ENCODE results near the gene SYT9.

SYT9 gene

DNA sequence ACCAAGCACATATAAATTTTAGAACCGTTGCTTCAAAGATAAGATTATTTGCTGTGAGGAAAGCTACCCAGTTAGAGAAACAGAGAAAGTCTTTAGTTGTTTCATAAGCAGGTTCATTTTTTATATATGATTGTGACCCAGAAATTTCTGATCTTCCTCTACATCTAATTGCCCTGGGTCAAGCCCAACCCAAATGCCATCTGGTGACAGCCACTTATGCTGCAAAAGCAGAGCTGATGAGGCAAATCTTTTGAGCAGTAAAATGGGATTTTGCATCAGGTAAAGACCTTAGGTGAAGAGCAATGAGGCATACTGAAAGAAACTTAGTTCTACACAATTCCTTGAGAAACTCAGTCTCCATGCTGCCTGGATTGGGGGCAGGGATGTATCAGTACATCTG lies 28.0 kb downstream of the SYT9 start:
- TF ChIP-seq SIN3A (IDR thresholded peaks at IDR 0.05; ENCODE audit: borderline replicate concordance, insufficient read depth, low read length) (no peak), TAF1 (IDR thresholded peaks at IDR 0.05; ENCODE audit: borderline replicate concordance, insufficient read depth, low read length) (no peak), FOXP2 (optimal IDR thresholded peaks at IDR 0.05; ENCODE audit: borderline replicate concordance, extremely low read depth, extremely low read length, insufficient read depth) (no peak), POLR2AphosphoS5 (IDR thresholded peaks at IDR 0.05; ENCODE audit: low read depth, low read length) (no peak)
- TF ChIP-seq, protein P1, sequence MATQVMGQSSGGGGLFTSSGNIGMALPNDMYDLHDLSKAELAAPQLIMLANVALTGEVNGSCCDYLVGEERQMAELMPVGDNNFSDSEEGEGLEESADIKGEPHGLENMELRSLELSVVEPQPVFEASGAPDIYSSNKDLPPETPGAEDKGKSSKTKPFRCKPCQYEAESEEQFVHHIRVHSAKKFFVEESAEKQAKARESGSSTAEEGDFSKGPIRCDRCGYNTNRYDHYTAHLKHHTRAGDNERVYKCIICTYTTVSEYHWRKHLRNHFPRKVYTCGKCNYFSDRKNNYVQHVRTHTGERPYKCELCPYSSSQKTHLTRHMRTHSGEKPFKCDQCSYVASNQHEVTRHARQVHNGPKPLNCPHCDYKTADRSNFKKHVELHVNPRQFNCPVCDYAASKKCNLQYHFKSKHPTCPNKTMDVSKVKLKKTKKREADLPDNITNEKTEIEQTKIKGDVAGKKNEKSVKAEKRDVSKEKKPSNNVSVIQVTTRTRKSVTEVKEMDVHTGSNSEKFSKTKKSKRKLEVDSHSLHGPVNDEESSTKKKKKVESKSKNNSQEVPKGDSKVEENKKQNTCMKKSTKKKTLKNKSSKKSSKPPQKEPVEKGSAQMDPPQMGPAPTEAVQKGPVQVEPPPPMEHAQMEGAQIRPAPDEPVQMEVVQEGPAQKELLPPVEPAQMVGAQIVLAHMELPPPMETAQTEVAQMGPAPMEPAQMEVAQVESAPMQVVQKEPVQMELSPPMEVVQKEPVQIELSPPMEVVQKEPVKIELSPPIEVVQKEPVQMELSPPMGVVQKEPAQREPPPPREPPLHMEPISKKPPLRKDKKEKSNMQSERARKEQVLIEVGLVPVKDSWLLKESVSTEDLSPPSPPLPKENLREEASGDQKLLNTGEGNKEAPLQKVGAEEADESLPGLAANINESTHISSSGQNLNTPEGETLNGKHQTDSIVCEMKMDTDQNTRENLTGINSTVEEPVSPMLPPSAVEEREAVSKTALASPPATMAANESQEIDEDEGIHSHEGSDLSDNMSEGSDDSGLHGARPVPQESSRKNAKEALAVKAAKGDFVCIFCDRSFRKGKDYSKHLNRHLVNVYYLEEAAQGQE (IDR thresholded peaks at IDR 0.05; ENCODE audit: insufficient read depth in 1 of 2, low read depth in 2 of 2, low read length in 2 of 2): no peak

DNA sequence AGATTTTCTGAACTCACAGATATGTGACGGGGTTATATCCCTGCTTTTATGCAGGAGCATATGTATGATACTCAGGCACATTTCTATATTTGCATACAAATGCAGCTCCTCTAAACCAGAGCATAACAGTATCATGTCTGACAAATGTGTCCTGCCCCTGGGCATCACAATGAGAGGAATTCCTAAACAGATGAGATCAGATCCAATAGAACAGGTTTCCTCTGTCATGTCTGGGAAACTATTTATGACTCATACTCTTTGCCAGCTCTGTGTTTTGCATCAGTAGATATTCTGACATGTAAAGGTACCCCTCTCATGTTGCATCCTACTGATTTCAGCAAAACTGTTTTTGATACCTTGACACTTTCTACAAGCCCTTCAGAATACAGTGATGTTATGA lies 29.4 kb downstream of the SYT9 start:
- TF ChIP-seq TAF1 (IDR thresholded peaks at IDR 0.05; ENCODE audit: borderline replicate concordance, insufficient read depth, low read length) (no peak), POLR2AphosphoS5 (IDR thresholded peaks at IDR 0.05; ENCODE audit: low read depth, low read length) (no peak), SIN3A (IDR thresholded peaks at IDR 0.05; ENCODE audit: borderline replicate concordance, insufficient read depth, low read length) (no peak), FOXP2 (optimal IDR thresholded peaks at IDR 0.05; ENCODE audit: borderline replicate concordance, extremely low read depth, extremely low read length, insufficient read depth) (no peak)
- TF ChIP-seq, protein P1 (IDR thresholded peaks at IDR 0.05; ENCODE audit: insufficient read depth in 1 of 2, low read depth in 2 of 2, low read length in 2 of 2): no peak

DNA sequence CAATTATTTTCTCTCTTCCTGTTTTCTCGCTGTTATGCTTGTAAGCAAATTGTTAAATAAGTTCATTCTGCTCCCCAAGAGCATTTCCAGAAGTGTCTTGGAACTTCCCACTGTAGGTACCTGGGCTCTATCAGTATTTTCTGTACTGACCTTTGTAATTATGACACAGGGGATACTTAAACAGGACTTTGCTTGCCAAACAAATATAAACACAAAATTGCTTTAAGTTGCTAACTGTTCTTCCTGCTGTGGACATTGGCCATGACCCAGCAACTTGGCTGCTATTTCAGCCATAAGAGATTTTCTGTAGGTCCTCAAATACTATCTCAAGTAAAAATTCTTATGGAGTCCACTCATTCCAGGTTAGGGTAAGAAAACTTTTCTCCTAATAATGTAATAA lies 30.1 kb downstream of the SYT9 start:
- TF ChIP-seq SIN3A (IDR thresholded peaks at IDR 0.05; ENCODE audit: borderline replicate concordance, insufficient read depth, low read length) (no peak), FOXP2 (optimal IDR thresholded peaks at IDR 0.05; ENCODE audit: borderline replicate concordance, extremely low read depth, extremely low read length, insufficient read depth) (no peak), POLR2AphosphoS5 (IDR thresholded peaks at IDR 0.05; ENCODE audit: low read depth, low read length) (no peak), TAF1 (IDR thresholded peaks at IDR 0.05; ENCODE audit: borderline replicate concordance, insufficient read depth, low read length) (no peak)
- TF ChIP-seq, protein P1 (IDR thresholded peaks at IDR 0.05; ENCODE audit: insufficient read depth in 1 of 2, low read depth in 2 of 2, low read length in 2 of 2): no peak

DNA sequence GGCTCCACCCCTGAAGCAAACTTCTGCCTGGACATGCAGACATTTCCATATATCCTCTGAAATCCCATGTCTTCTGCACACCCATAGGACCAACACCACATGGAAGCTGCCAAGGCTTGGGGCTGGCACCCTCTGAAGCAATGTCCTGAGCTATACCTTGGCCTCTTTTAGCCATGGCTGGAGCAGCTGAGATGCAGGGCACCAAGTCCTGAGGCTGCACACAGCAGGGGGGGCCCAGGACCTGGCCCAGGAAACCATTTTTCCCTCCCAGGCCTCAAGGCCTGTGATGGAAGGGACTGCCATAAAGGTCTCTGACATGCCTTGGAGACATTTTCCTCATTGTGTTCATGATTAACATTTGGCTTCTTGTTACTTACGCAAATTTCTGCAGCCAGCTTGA lies 34.5 kb downstream of the SYT9 start:
- no peak for TF ChIP-seq POLR2AphosphoS5 (IDR thresholded peaks at IDR 0.05; ENCODE audit: low read depth, low read length)

DNA sequence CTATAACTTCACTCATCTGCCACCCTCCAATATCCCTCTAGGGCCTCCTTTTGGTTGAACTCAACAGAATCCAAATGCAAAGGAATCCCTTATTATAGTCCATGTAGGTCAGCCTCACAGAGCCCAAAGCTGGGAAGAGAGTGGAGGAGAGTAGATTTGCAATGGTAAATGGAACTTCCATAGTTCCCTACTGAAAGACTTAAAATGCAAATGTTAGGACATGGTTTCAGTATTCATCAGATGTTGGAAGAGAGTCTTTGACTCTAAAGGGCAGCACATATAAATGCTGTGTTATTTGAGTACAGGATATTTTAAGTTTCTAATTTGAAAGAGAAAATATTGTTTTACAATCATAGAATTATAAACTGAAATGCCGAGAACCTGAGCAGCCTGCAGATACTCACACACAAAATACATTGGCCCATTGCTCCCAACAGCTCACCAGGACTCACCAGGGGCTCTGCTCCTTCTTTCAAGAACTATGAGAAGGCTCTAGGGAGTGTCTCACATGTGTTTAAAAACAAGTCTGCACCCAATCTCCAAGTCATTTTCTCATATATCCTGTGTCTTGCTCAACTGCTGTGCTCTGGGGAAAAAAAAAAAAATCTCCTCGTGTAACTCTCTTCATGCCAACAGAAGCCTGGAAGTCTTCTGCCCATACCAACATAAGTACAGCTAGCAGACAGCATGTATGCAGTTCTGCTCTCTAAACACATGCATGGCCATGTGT lies 39.6 kb downstream of the SYT9 start:
- TF ChIP-seq SIN3A (IDR thresholded peaks at IDR 0.05; ENCODE audit: borderline replicate concordance, insufficient read depth, low read length): no peak

DNA sequence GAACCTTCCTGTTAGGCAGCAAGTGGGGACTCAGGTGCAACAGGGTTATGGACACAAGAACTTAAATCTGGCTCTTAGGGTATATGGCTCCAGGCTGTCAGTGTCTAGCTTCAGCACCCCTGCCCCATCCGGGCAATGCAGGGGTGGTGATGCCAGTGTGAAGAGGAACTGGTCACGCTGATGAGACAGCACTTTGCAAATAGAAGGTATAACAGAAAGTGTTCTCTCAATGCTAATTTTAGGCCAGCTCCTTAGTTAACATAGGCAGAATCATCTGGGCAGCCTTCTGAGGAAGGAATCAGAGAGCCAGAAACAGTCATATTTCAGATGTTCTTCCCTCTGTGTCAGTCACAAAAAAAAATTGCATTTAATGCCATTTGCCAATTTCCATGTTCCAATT lies 41.2 kb downstream of the SYT9 start:
- no peak for TF ChIP-seq TAF1 (IDR thresholded peaks at IDR 0.05; ENCODE audit: borderline replicate concordance, insufficient read depth, low read length)
- TF ChIP-seq SIN3A (IDR thresholded peaks at IDR 0.05; ENCODE audit: borderline replicate concordance, insufficient read depth, low read length): no peak
- TF ChIP-seq, protein P1 (IDR thresholded peaks at IDR 0.05; ENCODE audit: insufficient read depth in 1 of 2, low read depth in 2 of 2, low read length in 2 of 2): no peak
- no peak for TF ChIP-seq FOXP2 (optimal IDR thresholded peaks at IDR 0.05; ENCODE audit: borderline replicate concordance, extremely low read depth, extremely low read length, insufficient read depth)
- no peak for TF ChIP-seq POLR2AphosphoS5 (IDR thresholded peaks at IDR 0.05; ENCODE audit: low read depth, low read length)

Measured in PFSK-1 (cell line).